Liver (tissue), 9 donors: ENCODE results near the gene F13B. TPM values are rescaled to one million over a fixed set of nuclear protein-coding genes. Genes with fewer than 3 reads are reported as not detected.

Experiments used
- DNase-seq: peaks from one replicate; pipeline ENCODE4 v3.0.0-alpha.2; 2017; ENCODE audit warnings: low spot score
- H3K27ac ChIP-seq, 2 donors: one replicate each; pipeline ENCODE4 v1.7.0; 2013; ENCODE audit warnings: inconsistent platforms in 2 of 2, low read length in 2 of 2, control low read depth in 1 of 2, low read depth in 1 of 2, mild to moderate bottlenecking in 1 of 2
- H3K27me3 ChIP-seq, 4 donors: one replicate each; pipeline versions ENCODE4 v1.6.1 to v1.7.0; 2013; ENCODE audit warnings: low read length in 3 of 4, inconsistent platforms in 1 of 4, mild to moderate bottlenecking in 1 of 4, moderate library complexity in 1 of 4; ENCODE audit not compliant: control insufficient read depth in 4 of 4, insufficient read depth in 4 of 4
- H3K36me3 ChIP-seq, 4 donors: one replicate each; pipeline versions ENCODE4 v1.6.1 to v1.7.0; 2013; ENCODE audit warnings: low read length in 3 of 4, mild to moderate bottlenecking in 3 of 4, low read depth in 1 of 4, moderate library complexity in 1 of 4; ENCODE audit not compliant: control insufficient read depth in 4 of 4, insufficient read depth in 3 of 4
- H3K4me1 ChIP-seq, 4 donors: one replicate each; pipeline versions ENCODE4 v1.6.1 to v1.7.0; 2013; ENCODE audit warnings: low read length in 3 of 4, mild to moderate bottlenecking in 3 of 4, moderate library complexity in 1 of 4; ENCODE audit not compliant: control insufficient read depth in 4 of 4, insufficient read depth in 4 of 4
- H3K4me3 ChIP-seq, 3 donors: one replicate each; pipeline versions ENCODE4 v1.6.1 to v1.7.0; 2013; ENCODE audit warnings: low read length in 3 of 3, control low read depth in 1 of 3, low read depth in 1 of 3, mild to moderate bottlenecking in 1 of 3
- H3K9ac ChIP-seq, 2 donors: one replicate each; pipeline ENCODE4 v1.7.0; 2013; ENCODE audit warnings: low read length in 2 of 2, mild to moderate bottlenecking in 2 of 2, moderate library complexity in 2 of 2, control low read depth in 1 of 2, low read depth in 1 of 2
- H3K9me3 ChIP-seq, 4 donors: one replicate each; pipeline versions ENCODE4 v1.6.1 to v1.7.0; 2013; ENCODE audit warnings: low read length in 3 of 4; ENCODE audit not compliant: control insufficient read depth in 4 of 4
- ATF3 ChIP-seq: IDR thresholded peaks from 2 replicates; pipeline ENCODE4 v1.6.1; 2016; ENCODE audit warnings: antibody characterized with exemption
- CTCF ChIP-seq: fragments of 150-350 bp; IDR thresholded peaks from 2 replicates; pipeline ENCODE4 v1.5.1; 2017; ENCODE audit warnings: improper control_type of control experiment, low read depth, low read length; ENCODE audit not compliant: missing input control
- EGR1 ChIP-seq, 2 donors: IDR thresholded peaks; 2 replicates each; pipeline ENCODE4 v1.6.1; 2016 to 2018; ENCODE audit warnings: antibody characterized with exemption in 2 of 2, low read depth in 2 of 2
- FOXA1 ChIP-seq: IDR thresholded peaks from 2 replicates; pipeline ENCODE4 v1.6.1; 2016; ENCODE audit warnings: antibody characterized with exemption
- FOXA2 ChIP-seq: IDR thresholded peaks from 2 replicates; pipeline ENCODE4 v1.6.1; 2016; ENCODE audit warnings: antibody characterized with exemption
- GABPA ChIP-seq, 2 donors: IDR thresholded peaks in 1 of 2; conservative IDR thresholded peaks in 1 of 2; 2 replicates each; pipeline ENCODE4 v1.6.1; 2016; ENCODE audit warnings: antibody characterized with exemption in 2 of 2, mild to moderate bottlenecking in 1 of 2, moderate library complexity in 1 of 2
- HNF4A ChIP-seq, 2 donors: conservative IDR thresholded peaks; 2 replicates each; pipeline ENCODE4 v1.6.1; 2016; ENCODE audit warnings: antibody characterized with exemption in 2 of 2, mild to moderate bottlenecking in 2 of 2
- HNF4G ChIP-seq: IDR thresholded peaks from 2 replicates; pipeline ENCODE4 v1.6.1; 2016; ENCODE audit warnings: antibody characterized with exemption
- JUND ChIP-seq, 2 donors: IDR thresholded peaks; 2 replicates each; pipeline ENCODE4 v1.6.1; 2016; ENCODE audit warnings: antibody characterized with exemption in 2 of 2
- MAX ChIP-seq: IDR thresholded peaks from 2 replicates; pipeline ENCODE4 v1.6.1; 2016; ENCODE audit warnings: antibody characterized with exemption
- NR2F2 ChIP-seq: IDR thresholded peaks from 2 replicates; pipeline ENCODE4 v1.6.1; 2016; ENCODE audit warnings: antibody characterized with exemption
- RAD21 ChIP-seq, 2 donors: IDR thresholded peaks; 2 replicates each; pipeline ENCODE4 v1.6.1; 2016; ENCODE audit warnings: antibody characterized with exemption in 2 of 2, mild to moderate bottlenecking in 2 of 2
- REST ChIP-seq: IDR thresholded peaks from 2 replicates; pipeline ENCODE4 v1.6.1; 2016; ENCODE audit warnings: antibody characterized with exemption, mild to moderate bottlenecking
- RXRA ChIP-seq, 2 donors: IDR thresholded peaks; 2 replicates each; pipeline ENCODE4 v1.6.1; 2017 to 2018; ENCODE audit warnings: antibody characterized with exemption in 2 of 2, mild to moderate bottlenecking in 1 of 2
- SP1 ChIP-seq: IDR thresholded peaks from 2 replicates; pipeline ENCODE4 v1.6.1; 2018; ENCODE audit warnings: antibody characterized with exemption, mild to moderate bottlenecking
- TAF1 ChIP-seq: conservative IDR thresholded peaks from 2 replicates; pipeline ENCODE4 v1.6.1; 2016; ENCODE audit warnings: antibody characterized with exemption, mild to moderate bottlenecking
- YY1 ChIP-seq: IDR thresholded peaks from 2 replicates; pipeline ENCODE4 v1.6.1; 2016; ENCODE audit warnings: antibody characterized with exemption, mild to moderate bottlenecking
- ZBTB33 ChIP-seq: IDR thresholded peaks from 2 replicates; pipeline ENCODE4 v1.6.1; 2016; ENCODE audit warnings: antibody characterized with exemption
- WGBS: extraction: QIAGEN DNeasy Blood & Tissue Kit; methylation state at CpG from one replicate; pipeline ENCODE4 v1.1.7; 2013; 5-methylcytosine and 5-hydroxymethylcytosine counted together
- polyA plus RNA-seq, 2 donors: library from polyadenylated mRNA; stranded (reverse) in 1 of 2; unstranded in 1 of 2; fragments of 200-250 nt in 1 of 2; fragments of >200 nt in 1 of 2; fragmentation: Nextera tagmentation in 1 of 2; extraction: Ambion mirVana in 1 of 2; gene quantifications; one replicate each; pipeline versions ENCODE4 v1.2.1 to v1.2.3, GENCODE V29; 2013 to 2015
- total RNA-seq, 2 donors: library from RNA; depleted of rRNA; stranded (reverse); fragments of >200 nt; gene quantifications; one replicate each; pipeline ENCODE4 v1.2.3, GENCODE V29; 2014
- donor health status: healthy.
- donor health status: healthy.
- donor health status: healthy.
- donor health status: healthy.
- donor health status: healthy.

F13B gene
- total and polyA plus RNA-seq, 4 donors, result 42.3 to 194 (median 80.2) TPM

GRCh38 chr1:197076585-197076984 lies 9.5 kb upstream of the F13B start:
- TF ChIP-seq SP1, result no peak
- TF ChIP-seq TAF1, result no peak
- TF ChIP-seq MAX, result no peak
- no peak for TF ChIP-seq YY1
- TF ChIP-seq JUND (IDR thresholded peaks at IDR 0.05), result no peak
- TF ChIP-seq EGR1 (IDR thresholded peaks at IDR 0.05; ENCODE audit: low read depth in 2 of 2), result no peak
- no peak for TF ChIP-seq FOXA2
- no peak for TF ChIP-seq HNF4G
- TF ChIP-seq REST, result no peak
- no peak for TF ChIP-seq RAD21 (IDR thresholded peaks at IDR 0.05)
- no peak for TF ChIP-seq HNF4A (conservative IDR thresholded peaks at IDR 0.05)
- TF ChIP-seq NR2F2, result no peak
- Histone ChIP-seq H3K36me3 (no peaks in the 10 kb centered on the region), H3K27ac (no peak overlapping the region), H3K27me3 (no peaks in the 10 kb centered on the region), H3K4me3 (no peak overlapping the region), H3K4me1 (no peaks in the 10 kb centered on the region), H3K9me3 (no peaks in the 10 kb centered on the region), H3K9ac (no peak overlapping the region)
- DNase-seq, result no peak
- 76% methylated on average over 1 of the region's 1 CpG for WGBS

- H3K36me3 ChIP-seq, result no peaks in the 10 kb centered on the region
- WGBS, result 96% methylated on average over 1 of the region's 1 CpG
- no peak overlapping the region for H3K27ac ChIP-seq
- DNase-seq, result no peak
- no peaks in the 10 kb centered on the region for H3K27me3 ChIP-seq
- no peak overlapping the region for H3K4me3 ChIP-seq
- H3K9ac ChIP-seq, result no peak overlapping the region
- no peaks in the 10 kb centered on the region for H3K4me1 ChIP-seq
- no peaks in the 10 kb centered on the region for H3K9me3 ChIP-seq
- TF ChIP-seq CTCF (no peak), HNF4A (conservative IDR thresholded peaks at IDR 0.05) (no peak), ATF3 (no peak), YY1 (no peak), REST (no peak), EGR1 (IDR thresholded peaks at IDR 0.05; ENCODE audit: low read depth in 2 of 2) (no peak), SP1 (no peak), JUND (IDR thresholded peaks at IDR 0.05) (no peak), GABPA (IDR thresholded peaks at IDR 0.05 in 1 of 2, conservative IDR thresholded peaks at IDR 0.05 in 1 of 2) (no peak), RXRA (IDR thresholded peaks at IDR 0.05) (no peak), TAF1 (no peak), HNF4G (no peak), MAX (no peak), FOXA2 (no peak), FOXA1 (no peak), NR2F2 (no peak), ZBTB33 (no peak), RAD21 (IDR thresholded peaks at IDR 0.05) (no peak)
These were observed 6.9 kb upstream of the F13B start for GRCh38 chr1:197073978-197074377.
